Measurements from ENCODE around the gene NTSR1. TPM values are rescaled to one million over a fixed set of nuclear protein-coding genes. Genes with fewer than 3 reads are reported as not detected.

The NTSR1 gene
- polyA plus RNA-seq, 12 donors: 0.04 to 0.24 (median 0.14) TPM; not detected in 3

DNA sequence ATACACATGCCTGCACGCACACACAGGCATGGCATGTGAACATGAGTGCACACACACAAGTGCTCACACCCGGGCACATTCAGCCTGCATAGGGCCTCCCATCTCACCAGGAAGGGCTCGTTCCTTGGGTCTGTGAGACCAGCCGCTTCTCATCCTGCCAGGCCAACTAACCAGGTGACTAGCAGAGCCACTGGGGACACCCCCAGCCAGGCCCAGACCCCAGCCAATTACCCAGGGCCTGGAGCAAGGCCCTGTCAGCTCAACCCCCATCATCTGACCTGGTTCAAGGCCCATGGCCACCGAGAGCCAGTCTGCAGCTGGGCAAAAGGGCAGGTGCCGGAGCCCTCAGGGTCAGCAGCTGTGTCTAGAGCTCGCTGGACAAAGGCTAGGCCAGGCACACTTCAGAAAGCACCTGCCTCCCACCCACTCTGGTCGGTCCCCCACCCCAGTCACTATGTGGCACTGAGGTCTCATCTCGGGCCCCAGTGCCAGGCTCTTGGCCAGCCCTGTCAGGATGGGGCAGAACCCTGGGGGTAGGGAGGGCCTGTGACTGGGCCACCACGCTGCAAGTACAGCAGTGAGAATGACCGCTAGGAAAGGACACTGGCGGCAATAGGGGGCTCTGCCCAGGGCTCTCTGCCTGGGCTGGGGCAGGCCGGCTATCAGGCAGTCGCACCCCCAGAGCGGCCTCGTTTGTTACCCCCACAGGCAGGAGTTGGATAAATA is 60.9 kb downstream of the NTSR1 start:
- DNase-seq: no peak

DNA sequence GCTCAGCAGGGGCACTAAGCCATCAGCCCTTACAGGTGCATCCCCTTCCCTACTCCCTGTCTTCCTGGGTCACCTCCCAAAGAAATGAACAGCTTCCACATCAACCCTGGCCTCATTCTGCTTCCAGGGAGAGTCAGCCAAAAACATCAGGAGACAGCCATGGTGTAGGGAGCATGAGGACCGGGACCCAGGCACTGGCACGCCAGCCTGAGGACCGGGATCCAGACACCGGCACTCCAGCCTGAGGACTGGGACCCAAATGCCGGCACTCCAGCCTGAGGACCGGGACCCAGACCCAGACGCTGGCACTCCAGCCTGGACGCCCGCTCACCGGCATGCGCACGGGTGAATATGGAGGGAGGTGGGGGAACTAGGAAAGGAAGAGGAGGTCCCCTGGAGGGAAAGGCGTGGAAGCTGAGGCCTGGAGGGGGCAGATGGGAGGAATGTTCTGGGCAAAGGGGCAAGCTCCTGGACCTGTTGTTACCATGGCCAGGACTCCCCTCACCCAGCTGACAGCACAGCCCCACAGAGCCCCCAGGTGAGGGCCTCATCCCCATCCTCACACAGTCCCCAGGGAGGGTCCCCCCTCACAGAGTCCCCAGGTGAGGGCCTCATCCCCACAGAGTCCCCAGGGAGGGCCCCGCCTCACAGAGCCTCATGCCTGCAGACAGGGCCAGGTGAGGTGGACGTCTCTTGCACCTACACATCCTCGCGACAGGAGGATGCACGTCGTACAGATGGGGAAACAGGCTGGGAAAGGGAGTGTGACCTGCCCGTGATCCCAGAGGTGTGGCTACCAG is 61.7 kb downstream of the NTSR1 start:
- no peak for DNase-seq

DNA sequence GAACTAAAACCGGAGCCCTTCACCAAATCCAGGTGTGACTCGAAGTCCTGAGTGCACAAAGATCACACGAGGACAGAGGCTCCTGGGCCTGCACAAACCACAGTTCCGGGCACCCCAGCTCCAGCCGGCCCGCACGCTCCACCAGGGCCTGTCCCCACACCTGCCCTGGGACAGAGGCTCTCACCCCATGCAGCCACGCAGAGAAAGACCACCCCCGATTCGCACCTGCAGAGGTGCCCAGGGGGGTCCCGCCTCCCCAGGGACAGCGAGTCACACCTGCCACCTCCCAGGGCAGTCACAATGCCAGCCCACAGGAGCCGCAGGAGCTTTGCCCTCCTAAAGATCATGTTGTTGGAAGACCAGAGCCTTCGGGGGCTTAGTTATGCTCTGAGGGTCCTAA is 62.3 kb downstream of the NTSR1 start:
- no peak for DNase-seq

DNA sequence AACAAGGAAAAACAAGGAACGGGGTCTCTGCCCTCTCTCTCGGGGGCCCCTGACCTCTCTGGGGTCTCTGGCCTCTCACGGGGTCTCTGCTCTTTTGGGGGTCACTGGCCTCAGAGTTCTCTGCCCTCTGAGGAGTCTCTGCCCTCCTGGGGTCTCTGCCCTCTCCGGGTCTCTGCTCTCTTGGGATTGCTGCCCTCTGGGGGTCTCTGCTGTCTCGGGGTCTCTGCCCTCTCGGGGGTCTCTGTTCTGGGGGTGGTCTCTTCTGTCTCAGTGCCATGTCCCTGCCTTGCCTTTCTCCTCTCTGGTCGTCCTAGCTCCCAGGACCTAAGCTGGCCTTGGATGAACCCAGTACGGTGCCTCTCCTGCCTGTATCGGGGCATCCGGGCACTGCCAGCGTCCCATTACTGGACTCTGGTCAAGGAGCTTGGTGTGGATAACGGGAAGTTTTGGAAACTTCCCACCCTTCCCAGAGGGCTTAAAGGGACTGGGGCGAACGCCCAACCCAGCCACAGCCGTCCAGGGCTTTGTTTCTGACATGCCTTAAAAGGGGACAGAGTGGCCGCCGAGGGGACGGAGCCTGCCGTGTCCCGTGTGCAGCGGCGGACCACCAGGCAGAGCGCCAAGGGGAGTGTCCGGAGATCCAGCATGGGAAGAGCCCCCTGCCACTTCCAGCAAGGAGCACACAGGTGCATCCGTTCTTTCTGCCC is 62.9 kb downstream of the NTSR1 start:
- DNase-seq: no peak

DNA sequence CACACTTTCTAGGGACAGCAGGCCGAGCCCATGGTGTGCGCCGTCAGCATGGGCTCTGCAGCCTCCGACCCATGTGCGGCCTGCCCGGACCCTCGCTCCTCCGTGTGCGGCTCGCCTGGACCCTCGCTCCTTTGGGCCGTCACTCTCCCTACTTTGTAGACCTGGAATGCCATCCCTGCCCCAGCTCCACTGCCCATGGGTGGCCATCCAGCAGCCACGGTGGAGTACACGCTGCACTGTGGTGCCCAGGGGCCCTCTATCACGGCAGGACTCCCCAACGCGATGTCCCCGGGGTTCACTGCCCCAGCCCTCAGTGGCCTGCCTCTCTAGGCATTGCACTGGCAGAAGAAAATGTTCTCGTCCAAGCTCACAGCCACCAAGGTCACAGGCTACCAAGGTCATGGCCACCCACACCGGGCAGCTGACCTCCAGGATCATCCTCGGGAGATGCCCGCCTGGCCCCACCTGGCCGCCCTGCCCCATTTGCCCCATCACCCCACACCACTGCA is 63.5 kb downstream of the NTSR1 start:
- DNase-seq: no peak

DNA sequence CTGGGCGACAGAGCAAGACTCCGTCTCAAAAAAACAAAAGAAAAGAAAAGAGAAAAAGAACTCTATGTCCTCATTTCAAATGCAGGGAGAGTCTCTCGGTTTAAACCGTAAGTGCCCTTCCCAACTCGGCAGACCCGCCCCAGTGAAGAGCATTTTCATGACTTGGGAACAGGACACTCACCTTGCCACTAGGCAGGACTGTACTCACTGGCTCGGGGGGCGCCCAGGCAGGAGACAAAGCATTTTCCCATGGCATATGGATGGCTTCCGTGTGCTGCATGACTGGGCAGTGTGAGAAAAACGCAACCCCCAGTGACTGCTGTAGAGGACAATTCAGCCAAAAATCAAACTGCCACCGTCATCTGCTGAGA is 64.0 kb downstream of the NTSR1 start:
- DNase-seq: no peak

DNA sequence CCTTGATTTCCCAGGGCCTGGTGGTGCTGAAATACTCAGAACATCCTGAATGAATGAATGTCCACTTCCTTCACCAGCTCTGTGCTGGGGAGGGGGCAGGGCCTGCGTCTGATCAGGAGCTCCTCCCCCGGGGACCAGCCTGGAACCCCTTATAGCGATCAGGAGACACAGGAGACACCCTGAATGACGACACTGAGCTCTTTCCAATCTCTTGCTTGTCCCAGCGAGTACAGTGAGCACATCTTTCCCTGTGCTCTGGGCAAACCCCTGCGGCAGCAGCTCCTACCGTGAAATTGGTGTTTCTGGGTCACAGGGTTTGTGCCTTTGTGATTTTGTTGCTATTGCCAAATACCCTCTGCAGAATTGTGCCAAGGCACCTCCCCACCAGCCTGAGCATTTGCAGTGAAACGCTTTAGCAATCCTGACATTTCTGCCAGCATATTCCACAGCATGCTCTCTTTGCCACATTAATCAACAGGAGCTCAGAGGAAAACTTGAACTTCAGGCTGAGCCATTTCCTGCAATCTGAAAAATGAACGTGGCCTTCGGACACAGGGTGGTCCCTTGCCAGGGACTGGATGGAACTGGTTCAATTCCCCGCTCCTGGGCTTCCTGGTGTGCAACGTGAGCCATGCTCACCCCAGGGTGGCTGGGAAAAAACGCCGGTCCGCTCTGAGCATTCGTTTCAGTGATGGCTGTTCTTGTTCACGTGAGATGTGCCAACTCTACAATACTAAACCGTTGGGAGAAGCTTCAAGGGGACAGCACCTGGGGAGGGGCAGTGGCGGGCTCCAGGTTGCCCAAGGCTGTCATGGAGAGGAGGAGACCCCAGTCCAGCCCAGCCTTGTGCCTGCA is 64.6 kb downstream of the NTSR1 start:
- DNase-seq: no peak

DNA sequence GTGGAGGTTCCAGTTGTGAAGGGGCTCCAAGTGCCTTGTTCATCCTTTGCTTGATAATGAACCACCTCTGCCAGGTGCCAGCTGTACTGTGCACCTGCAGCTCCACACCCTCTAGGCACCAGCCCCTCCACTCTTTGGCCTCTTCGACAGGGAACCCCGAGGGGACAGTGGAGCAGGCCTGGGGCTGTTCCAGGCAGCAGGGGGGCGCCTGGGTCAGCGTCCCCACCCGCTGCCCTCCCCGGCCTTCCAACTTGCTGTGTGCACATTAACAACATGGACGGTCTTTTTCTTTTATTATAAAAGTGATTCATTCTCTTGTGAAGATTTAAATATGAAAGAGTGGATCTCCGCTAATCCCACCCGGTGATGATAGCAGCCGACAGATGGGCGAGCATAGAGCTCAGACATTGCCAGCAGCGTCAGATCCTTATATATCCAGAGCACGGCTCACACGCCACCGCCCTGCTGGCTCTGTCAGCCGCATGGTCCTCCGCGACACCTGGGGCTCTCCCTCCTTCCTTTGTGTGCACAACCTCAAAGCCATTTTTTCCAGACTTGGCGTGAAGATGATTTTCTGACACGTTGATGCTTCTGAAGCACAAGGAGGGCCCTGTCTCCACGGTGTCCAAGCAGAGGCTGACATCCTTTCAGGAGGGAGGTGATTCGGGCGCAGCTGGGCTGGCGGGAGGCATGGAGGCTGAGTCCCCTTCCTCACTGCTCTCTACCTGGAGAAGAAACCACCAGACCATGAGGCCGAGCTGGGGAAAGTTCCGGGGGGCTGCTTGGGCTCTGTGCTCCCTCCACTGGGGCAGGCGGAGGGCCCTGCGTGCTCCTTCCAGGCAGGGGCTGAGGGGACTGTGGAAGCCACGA is 65.4 kb downstream of the NTSR1 start:
- DNase-seq: no peak

DNA sequence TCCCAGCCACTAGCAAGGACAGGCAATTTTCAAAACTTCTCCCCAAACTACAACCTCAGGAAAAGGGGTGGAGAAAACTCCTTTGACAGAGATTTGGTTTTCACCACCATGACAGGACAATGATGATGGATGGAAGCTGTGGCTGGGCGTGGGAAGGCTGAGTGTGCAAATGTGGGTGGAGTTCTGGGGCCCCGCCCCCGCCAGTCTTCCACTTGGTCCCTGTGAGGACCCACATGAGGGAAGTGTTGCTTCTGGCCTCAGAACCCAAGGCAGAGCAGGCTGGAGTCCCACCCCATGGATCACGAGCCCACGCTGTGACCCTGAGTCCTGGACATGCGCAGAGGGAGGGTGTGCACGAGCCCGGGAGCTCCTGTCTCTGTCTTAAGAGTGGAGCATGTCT is 66.1 kb downstream of the NTSR1 start:
- no peak for DNase-seq

DNA sequence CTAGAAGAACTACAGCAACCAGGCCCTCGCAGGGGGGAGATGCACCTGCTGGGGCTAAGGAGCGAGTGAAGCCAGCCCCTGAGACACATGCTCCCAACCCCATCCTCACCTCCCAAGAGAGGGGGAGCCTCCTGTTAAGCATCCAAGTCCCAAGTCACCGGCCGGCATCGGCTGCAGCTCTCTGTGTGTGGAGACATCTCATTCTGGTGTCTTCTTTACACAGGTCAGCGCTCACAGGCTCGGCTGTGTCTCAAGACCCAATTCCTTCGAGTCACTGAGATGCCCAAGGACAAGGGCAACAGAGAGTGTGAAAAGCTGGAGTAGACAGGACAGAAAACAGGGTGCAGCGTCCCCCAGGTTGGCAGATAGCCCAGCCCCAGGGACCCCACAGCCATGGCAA is 66.6 kb downstream of the NTSR1 start:
- no peak for DNase-seq

DNA sequence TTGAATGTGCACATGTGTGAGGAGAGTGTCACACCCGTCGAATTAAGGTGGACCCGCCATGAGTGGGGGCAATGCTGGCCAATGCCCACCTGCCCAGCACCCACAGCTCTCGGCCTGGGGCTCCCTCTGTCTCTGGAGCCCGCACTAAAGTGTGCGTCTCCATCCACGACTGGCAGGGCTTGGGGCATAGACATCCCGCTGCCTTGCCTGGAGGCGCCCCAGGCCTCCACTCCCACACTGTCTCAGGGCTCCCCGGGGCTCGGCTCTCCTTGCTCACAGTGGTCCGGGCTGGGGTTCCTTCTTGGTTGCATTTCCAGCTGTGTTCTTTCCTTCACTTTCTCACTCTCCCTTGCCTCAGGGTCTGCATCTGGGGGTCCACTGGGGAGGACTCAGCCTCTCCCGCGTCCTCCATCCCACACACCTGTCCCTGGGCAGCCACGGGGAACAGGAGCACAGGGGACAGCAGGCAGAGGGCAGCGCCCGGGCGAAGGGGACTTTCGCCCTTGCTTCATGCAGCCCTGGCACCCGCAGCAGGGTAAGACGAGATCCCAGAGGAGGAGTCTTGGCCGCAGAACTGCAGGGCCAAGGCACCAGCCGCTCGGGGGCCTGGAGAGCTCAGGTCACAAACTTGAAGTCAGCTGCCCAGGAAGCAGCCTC is 67.5 kb downstream of the NTSR1 start:
- no peak for DNase-seq

DNA sequence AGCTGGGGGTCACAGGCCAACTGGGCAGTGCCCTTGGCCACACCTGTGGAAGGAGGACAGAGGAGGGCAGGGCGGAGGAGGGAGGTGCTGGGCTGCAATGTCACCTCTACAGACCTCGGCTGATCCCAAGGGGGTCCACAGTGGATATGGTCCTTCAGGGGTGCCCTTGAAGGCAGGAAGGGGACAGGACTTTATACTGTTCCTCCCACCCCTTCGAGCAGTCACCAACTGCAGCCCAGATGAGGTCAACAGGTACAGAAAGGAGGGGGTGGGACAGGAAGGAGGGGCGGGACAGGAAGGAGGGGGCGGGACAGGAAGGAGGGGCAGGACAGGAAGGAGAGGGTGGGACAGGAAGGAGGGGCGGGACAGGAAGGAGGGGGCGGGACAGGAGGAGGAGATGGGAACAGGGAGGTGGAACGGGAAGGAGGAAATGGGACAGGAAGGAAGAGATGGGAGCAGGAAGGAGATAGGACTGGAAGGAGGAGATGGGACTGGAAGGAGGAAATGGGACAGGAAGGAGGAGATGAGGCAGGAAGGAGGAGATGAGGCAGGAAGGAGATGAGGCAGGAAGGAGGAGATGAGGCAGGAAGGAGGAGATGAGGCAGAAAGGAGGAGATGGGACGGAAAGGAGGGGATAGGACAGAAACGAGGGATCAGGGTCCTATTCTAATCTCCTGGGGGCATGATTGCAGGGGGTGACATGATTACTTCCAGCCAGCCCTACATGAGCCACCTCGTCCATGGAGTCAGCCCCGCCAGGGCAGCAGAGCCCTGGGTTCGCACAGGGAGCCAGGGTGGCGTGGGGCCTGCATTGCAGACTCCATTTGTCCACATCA is 68.3 kb downstream of the NTSR1 start:
- no peak for DNase-seq

DNA sequence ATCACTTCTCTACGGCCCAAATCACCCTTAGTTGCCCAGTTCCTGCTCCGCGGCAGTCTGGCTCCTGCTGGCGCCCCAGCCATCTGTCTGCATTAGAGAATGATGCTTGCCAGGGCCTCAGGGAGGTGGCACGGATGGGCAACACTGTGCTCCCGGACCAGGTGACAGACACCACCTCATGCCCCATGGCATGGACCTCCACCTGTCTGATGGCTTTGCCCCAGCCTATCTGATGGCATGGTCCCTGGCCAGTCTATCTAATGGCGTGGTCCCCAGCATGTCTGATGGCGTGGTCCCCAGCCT is 68.8 kb downstream of the NTSR1 start:
- no peak for DNase-seq

DNA sequence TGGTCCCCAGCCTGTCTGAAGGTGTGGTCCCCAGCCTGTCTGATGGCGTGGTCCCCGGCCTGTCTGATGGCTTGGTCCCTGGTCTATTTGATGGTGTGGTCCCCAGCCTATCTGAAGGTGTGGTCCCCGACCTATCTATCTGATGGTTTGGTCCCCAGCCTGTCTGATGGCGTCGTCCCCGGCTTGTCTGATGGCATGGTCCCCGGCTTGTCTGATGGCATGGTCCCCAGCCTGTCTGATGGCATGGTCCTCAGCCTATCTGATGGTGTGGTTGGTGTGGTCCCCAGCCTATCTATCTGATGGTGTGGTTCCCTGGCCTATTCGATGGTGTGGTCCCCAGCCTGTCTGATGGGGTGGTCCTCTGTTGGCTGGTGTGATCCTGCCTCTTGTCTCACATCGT is 69.4 kb downstream of the NTSR1 start:
- no peak for DNase-seq

DNA sequence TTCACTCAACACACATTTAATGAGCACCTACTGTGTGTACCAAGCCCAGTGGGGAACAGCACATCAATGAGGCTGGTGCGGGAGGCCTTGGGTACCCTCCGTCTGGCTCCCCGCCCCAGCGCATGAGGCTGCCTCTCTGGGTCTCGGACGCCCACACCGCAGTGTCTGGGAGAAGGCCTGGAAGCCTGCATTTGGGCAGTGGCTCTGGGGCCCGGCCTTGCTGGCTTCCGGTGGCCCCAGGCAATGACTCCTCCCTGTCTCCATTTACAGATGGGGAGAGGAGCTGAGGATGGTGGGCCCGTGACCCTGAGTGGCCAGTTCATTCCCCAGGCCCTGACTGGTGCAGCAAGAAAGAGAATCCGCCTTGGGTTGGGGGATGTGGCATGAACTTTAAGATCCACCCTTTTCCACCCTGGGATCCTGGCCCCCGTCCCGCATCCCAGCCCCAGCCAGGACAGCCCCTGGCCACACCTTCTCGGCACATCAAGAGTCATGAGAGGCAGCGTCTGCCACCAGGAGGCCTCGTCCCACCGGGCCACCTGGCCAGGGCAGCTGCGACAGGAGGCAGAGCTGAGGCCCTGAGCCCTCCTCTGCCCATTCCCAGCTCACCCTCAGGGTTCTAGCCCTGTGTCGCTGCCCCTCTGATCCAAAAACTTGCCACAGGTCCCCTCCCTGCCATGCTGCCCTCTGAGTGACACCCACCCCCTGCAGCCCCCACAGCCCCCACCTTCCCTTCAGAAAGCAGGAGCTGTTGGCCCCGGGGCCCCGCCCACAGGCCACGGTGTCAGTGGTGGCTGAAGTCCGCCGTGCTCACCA is 70.2 kb downstream of the NTSR1 start:
- no peak for DNase-seq

DNA sequence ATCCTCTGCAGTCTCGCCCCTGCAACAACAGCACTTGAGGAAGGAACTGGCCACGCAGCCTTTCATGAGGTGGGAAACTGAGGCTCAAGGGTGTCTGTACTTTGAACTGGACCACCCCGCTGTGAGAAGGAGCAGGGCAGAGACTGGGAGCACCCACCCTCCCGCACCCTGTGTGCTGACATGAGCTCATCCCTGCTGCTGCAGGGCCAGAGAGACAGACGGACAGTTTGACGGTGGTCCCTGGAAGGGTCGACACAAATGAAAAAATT is 70.7 kb downstream of the NTSR1 start:
- no peak for DNase-seq

DNA sequence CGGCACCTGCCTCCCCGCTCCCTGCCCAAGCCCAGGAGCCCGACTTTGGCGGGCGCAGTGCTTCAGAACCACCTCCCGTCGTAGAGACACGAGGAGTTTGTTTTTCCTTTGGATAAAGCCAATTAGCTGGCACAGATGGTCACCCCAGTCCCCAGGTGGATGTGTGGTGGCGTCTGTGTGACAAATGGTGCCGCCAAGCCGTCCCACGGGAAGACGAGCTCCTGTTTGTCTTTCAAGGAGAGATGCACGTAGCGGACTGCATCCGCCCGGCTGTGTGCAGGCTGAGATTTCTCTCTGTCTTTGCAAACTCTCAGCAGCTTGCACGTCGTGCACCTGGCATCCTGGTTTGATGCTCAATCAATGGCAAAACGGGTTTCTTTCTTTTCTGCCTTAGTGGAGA is 71.6 kb downstream of the NTSR1 start:
- DNase-seq: no peak

DNA sequence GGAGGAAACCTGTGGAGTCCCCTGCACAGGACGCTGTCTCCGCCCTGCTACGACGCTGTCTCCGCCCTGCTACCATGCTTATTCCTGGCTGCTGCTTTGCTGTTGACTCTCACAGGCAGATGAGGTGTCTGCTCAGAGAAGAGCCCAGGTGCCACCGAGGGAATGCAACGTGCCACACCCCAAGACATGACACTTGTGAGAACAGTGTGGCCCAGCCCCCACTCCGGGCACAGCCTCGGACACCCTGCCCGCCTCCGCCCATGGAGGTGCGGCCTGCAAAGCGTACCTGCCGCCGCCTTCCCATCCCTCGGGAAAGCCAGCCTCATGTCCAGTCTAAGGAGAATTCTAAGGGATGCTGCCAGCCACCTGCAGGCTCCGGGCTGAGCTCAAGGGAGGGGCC is 72.1 kb downstream of the NTSR1 start:
- no peak for DNase-seq
